NCI-H524 (cell line): ENCODE data around the gene PRR30.
A peak's percentile ranks its signal among the peaks of the same experiment; 100 is the strongest.

Experiments used
- DNase-seq, 2 experiments: peaks; one replicate each; lab custom pipeline; 2025; lab: John Stamatoyannopoulos, UW

The PRR30 gene

DNA sequence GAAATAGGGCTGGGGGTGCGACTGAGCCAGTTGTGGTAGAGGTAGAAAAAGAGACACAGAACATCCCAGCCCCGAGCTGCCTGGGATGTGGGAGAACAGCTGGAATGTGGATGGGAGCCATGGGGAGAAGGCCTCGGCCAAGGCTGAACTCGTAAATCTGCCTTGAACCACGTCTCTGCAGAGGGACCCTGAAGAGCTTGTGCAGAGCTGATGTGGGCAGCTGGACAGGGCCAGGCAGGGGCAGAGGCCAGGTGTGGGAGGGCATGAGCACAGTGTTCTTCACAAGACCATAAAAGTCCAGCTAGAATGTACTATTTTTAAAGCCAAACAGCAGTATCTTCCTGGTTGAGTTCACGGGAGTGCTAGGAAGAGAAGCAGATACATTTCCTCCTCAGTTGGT, 15.3 kb upstream of the PRR30 start:
- no peak for DNase-seq

DNA sequence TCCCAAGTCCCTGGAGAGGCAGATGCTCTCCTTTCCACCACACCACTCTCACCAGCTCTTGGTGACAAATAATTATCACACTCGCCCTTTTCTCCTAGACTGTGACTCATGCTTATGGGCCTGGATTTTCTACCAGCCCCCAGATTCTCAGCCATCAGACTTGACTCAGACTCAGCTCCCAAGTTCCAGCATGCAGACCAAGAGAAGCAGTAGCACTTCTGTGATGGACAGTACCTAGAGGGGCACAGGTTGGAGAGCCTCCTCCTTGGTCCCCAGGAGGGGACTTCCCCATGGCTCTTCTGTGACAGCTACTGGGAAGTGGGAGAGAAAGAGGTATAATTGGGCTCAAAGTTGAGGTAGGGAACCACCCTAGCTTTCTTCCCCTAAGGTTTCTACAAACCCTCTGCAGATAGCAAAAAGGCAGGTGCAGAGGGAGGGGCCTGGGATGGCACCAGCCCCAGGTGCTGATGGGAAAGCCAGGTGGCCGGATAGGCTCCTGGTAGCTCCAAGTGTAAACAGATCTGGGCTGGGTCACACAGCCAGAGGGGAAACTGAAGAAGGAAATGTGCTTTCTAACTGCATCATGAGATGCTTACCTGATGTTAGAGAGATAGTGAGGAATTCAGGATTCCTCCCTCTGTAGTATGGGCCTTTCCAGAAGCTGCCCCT, 13.7 kb upstream of the PRR30 start:
- DNase-seq, result no peak

DNA sequence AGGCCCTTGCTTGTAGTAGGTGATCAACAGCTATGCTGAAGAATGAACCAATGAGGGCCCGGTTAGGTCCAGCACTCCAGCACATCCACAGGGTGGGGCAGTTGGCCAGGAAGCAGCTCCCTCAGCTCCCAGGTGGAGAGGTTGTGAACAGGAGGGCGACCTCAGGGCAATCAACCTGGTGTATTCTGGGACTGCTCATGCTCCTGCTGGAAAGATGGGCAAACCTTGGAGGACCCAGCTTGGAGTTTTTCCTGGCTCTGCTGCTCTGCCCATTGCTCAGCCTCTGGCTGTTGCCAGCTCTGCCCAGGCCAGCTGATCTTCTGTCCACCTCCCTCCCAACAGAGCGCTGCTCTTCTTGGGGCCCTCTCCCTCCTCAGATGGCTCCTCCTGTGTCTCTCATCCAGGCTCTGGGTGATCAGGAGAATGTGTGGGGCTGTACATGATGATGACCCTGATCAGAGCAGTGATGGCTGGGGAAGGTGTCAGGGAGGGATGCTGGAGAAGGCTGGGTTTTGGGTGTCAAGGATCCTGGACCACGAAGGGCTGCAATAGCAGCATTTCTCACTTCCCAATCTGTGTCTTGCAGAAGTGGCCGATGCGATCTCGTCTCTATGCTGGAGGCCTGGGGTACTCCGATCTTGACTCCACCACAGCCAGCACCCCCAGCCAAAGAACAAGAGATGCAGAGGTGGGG, 13.0 kb upstream of the PRR30 start:
- no peak for DNase-seq

DNA sequence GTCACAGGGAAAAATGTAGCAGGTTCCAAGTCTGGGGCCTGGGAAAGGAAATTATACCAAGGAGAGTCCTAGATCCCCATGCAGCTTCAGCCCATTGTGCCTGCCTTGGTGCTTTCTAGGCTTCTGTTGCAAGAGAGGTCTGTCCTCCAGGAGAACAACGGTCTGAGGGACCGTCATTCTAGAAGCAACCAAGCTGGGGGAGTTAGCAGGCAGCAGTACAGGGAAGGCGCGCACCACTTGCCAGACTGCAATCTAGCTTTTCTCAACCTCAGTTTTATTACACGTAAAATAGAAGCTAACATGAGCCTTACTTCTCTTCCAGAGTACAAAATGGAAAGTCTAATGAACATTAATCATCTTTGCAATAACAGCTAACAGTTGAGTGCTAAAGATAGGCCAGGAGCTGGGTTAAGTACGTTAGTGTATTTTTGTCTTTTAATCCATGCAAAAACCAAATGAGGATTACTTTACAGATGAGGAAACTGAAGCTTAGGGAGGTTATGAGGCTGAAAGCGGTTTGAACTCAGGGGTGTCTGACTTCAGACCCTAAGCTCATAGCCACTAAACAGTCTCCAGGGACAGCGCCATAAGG, 11.5 kb upstream of the PRR30 start:
- no peak for DNase-seq

DNA sequence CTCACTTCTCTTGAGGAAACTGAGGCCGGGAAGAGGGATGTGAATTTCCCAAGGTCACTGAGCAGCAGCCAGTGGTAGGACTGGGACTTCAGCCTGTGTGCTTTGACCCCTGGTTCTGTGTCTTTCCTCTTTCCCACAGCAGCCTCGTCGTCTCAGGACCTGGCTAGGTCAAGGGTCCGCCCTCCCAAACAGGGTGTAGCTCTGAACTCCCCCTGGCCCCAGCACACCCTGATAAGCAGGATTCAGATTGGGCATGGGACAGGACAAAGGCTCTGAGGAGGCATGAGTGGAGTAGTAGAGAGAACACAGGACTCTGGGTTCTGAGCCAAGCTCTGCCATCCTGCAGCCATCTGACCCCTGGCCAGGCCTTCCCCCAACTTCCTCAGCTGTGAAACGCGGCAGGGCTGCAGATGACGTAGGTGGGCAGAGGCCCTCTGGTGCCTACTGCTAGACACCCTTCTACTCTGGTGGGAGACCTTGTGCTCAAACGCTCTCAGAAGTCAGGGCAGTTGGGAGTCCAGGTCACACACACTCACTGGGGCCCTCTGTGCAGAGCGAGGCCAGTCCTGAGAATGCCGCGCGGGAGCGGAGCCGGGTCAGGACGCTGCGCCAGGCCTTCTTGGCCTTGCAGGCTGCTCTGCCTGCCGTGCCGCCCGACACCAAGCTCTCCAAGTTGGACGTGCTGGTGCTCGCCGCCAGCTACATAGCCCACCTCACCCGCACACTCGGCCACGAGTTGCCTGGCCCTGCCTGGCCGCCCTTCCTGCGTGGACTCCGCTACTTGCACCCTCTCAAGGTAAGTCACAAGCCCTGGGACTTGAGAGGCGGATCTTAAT, 10.6 kb upstream of the PRR30 start:
- DNase-seq, result no peak

DNA sequence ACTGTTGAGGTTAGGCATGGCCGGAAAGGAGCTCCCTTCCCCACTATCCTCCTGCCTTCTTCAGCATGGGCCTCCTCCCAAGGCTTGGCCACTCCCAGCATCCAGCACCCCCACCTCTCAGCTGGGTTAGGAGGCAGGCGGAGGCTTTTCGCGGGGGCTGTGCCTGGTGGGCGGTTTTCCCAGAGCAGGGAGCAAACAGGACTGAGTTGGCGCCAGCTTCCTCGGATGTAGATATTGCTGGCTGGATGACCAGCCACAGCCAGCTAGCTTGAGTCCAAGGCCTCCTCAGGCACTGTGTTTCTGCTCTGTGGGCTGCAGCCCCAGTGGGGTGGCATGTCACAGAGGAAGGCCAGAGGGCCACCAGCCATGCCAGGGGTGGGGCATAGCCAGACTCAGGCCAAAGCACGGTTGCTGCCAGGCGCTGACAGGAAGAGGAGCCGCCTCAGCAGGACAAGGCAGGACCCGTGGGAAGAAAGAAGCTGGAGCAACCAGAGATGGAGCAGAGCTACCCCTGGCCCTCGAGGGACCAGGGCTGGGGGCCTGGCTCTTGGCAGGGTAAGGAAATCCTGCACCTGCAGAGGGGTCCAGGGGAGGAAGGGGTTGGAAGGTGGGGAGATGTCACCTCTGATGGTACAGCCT, 9.7 kb upstream of the PRR30 start, which contains the start of gene TCF23:
TSS of gene TCF23 (plus strand) at position 204 of the 639 bp plus-strand sequence. CDS start at position 334, 130 bp downstream.
- no peak for DNase-seq

DNA sequence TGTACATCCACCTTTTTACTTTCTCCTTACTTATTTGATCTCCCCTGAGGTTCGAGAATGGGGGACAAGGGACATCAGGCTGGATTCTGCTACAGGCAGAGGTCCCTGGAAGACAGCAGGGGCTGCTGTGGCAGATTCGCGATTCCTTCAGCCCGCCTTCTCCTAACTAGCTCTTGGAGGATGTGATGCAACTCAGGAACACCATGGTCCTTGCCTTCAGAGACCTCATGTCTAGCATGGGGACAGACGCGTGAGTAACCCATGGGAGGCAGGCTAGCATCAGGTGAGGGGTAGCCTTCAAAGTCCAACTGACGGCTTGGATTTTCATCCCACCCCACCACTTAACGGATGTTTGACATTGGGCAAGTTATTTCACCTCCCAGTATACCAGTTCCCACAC, 8.7 kb upstream of the PRR30 start:
- DNase-seq, result no peak

DNA sequence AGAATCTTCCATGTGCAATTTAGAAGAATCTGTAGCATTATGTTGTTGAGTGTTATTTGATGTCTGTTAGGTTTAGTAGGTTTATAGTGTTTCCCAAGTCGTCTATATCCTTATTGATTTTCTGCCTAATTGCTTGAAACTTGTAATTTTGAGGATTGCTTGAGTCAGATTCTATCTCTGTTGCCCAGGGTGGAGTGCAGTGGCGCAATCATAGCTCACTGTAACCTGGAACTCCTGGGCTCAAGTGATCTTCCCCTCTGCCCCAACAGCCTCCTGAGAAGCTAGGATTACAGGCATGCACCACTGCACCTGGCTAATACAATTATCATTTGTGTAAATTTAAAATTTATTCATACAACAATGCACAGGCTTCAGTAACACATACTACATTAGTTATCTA, 6.5 kb upstream of the PRR30 start:
- no peak for DNase-seq

DNA sequence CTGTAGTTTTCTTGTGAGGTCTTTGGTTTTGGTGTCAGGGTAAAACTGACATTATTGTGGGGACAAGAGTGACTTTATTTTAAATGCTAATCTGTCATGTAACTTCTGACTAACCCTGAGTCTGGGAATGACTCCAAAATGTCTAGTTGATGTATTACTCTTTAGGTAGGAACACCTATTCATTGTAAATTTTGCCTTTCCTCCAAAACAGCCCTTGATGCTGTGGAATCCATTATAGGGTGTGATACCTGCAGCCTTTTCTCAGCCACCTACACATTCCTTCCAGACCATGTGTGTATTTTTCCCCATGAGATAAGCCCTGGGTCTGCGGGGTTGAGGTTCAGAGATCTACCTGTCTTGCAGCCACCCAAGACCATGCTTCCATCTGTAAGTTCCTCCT, 4.1 kb upstream of the PRR30 start:
- DNase-seq, result no peak

DNA sequence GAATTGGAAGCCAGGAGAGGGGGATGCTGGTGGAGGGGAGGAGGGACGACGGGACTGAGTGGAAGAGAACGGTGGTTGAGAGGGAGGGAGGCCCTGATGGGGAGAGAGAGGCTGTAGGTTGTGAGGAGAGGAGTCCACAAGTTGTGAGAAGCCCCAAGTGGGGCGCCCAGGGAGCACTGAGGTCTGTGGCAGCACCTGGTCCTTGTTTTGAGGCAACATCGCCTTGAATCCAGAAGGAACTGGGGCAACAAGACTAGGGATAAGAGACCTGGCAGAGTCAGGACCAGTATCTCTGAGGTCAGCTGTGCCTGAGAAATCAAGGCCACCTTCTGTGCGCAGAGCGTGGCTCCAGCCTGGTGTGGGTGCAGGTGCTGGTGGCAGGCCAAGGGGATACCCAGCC, 1.1 kb downstream of the PRR30 start:
- no peak for DNase-seq

DNA sequence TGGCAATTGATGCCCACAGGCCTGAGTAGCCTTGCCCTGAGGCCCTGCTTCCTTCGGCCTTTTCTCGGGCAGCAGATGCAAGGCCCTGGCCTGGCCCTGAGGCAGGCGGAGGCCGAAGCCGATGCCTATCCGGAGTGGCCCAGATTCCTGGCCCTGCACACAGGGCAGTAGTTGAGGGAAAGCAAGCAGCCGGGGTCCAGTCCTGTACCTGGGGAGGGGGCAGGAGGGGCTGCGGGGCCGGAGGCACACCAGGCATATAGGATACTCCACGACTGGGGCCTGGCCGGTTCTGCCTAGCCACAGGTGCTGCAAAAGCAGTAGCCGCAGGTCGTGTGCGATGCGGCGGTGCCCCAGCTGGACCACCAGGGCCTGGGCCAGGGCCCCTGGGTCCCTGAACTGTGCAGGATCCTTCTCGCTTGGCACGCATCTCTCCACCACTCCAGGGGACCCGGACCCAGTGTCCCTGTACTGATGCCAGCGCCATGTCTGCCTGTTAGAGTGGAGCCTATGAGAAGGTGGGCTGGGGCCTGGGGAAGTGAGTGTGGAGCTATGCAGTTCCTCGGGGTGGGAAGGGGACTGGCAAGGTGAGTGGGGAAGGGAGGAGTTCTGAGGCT, 1.8 kb downstream of the PRR30 start:
- no peak for DNase-seq

DNA sequence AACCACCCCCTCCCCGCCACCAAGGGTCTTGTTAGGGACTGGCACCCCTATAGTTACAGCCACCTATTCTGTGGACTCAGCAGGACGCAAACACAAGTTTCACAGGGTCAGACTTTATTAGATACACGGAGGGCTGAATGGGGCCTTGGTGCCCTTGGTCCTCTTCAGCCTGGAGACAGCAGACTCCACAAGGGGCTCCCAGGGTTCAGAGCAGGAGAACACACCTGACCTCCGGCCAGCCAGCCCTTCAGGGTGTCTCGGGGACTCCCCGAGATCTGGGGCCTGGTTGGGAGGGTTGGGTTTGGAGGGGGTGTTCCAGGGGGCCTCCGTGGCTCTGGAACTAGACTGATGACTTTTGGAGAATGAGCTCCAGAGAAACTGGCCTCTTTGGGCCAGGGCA, 2.5 kb downstream of the PRR30 start:
- DNase-seq, result no peak

DNA sequence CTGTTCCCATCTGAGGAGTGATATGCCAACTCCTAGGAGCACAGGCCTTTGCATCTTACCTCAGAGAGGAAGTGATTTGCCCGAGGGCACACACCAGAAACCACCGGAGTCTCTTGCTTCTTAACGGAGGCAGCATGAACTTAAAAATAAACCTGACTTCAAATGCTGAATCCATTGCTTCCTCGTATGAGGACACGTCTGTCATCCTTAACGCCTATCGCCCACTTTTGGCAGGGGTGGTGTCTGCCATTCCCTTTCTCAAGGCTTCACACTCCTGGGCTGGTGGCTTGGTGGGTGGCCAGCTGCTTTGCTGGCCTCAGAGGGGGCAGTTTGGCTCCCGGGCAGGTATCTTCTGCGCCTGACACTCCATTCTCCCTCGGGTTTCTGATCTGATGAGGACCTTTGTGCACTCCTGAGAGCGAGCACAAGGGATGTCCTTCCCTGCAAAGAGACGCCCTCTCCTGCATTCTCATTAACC, 3.7 kb downstream of the PRR30 start:
- no peak for DNase-seq

DNA sequence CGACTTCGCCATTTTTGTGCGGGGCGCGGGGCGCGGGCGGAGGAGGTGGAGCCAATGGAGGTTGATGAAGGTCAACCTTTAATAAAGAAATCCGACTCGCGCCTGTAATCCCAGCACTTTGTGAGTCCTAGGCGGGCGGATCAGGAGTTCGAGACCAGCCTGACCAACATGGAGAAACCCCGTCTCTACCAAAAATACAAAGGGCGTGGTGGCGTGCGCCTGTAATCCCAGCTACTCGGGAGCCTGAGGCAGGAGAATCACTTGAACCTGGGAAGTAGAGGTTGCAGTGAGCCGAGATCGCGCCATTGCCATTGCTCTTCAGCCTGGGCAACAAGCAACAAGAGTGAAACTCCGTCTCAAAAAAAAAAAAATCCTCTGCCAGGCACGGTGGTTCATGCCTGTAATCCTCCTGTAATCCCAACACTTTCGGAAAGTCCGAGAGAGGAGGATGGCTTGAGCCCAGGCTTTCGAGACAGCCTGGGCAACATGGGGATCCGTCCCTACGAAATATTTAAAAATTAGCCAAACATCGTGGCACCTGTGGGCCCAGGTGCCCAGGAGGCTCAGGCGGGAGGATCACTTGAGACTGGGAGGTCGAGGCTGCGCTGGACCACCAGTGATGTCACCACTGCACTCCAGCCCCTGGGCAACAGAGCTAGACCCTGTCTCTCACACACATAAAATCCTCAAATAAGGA, 4.3 kb downstream of the PRR30 start:
- no peak for DNase-seq

DNA sequence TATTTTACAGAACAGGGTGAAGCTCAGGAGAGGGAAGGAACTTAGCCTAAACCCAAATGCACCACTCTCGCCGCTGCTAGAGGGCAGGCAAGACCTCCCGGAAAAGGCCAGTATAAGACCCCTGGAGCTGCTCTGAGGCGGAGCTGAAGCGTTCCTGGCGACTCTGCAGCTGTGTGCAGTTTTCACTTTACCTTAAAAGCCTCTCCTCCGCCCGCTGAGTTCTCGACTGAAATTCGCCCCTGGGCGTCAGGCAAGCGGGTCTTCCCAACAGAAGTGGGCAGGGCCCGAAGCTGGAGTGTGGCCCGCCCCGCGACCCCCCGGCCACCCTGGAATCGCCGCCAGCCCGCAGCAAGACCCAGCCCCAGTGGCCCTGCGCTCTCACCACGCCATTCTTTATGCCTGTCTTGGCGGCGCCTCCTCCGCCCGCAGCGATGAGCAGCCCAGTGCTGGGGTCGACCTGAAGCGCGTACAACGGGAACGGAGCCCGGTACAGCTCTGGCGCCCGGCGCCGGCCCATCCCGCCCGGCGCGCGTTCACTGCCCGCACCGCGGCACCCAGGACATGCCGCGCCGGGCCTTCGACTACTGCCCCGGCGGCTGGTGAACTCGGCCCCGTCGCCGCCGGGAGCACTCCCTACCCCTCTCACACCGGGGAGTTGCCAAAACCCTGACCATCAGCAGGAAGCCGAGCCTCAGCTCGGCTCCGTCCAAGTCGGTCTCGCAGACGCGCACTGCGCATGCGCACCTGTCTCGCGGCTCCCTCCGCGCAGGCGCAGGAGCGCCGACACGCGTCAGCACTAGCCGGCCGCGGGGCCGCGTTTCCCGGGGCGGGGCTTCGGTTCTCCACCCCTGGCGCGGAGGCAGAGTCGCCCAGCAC, 5.1 kb downstream of the PRR30 start, which contains the start of gene PREB:
TSS of gene PREB (minus strand) at position 732 of the 876 bp plus-strand sequence. CDS start at position 517, 215 bp downstream.
- peak; percentile 96 for DNase-seq

DNA sequence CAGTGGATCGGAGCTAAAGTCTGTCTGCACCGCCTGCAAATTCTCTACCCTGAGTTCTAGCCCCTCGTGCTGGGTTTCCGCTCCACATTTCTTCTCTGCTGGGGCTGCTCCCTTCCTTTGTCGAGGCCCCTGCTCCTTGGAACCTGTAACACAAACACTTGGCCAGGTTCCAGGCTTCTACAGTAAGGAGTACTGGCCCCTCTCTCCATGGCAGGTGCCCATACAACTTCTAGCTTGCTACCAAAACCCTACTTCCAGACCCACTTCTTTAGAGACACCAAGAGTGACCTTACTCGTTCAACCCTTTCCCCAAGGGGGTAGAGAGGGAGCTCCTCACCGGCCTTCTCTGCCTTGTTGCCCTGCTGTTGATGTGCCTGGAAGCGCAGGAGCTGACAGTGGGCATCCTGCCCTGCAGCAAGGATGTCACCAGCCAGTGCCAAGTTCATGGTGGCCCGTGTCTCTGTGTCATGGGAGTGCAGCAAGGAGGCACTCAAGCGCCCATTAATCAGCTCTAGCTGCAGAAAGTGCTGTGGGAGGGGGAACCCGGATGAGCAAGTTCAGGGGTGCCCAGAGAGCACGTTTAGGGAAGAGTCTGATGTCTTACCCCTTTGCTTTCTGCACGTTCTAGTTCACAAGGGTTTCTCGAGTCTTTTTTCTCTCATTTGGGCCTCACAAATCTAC, 5.9 kb downstream of the PRR30 start:
- DNase-seq, result peak in 1 of 2 experiments; percentile 34

DNA sequence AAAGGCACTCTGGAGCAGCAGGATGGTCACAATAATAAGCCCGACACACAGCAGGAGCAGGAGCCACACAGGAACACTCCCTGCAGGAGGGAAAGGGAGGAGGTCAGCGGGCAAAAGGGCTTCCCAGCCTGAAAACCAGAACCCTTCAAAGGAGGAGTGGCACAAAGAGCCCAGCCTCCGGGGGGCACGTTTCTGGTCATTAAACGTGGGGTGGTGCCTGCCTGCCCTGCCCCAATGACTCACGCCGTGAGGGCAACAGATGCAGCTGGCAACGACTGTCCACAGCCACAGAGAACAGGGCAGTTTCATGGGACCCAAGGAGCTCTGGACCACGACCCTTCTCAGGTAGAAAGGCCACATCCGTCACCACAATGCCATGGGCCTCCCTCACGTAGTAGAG, 7.8 kb downstream of the PRR30 start:
- DNase-seq, result no peak

DNA sequence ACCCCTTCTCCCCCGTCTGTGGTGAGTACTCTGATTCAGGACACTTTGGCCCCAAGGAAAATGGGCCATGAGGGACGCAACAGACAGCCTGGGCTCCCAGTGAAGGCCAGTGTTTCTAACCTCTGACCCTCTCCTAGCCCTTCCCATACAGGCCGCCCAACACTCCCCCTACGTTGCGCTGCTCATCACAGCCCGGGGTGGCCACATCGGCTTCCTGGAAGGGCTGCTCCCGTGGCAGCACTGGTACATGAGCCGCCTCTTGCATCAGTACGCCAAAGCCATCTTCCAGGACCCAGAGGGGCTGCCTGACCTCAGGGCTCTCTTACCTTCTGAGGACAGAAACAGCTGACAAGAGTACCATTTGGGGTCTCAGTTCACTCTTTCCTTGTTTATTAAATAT, 8.8 kb downstream of the PRR30 start:
- DNase-seq, result no peak
